HUDEP-2 (cell line): ENCODE results near the gene GATAD2B.
"Not testable (repeated sequence)": the region's sequence is repeated elsewhere in the genome, so short reads cannot be mapped to it uniquely, and the experiment has no call there.

ENCODE experiments used
- DNase-seq, 76 experiments: peaks; one replicate each; lab custom pipeline; 2025; ENCODE audit not compliant: unreplicated experiment in 76 of 76; lab: John Stamatoyannopoulos, UW

Gene GATAD2B

GRCh38 chr1:153769221-153769620 lies 153.6 kb downstream of the GATAD2B start:
- no peak for DNase-seq

- no peak for DNase-seq
Observed at GRCh38 chr1:153768316-153769181, 154.2 kb downstream of the GATAD2B start.

GRCh38 chr1:153767519-153767918 lies 155.3 kb downstream of the GATAD2B start:
- no peak for DNase-seq

- not testable (repeated sequence) for DNase-seq
Observed at GRCh38 chr1:153766663-153767062, 156.1 kb downstream of the GATAD2B start.

DNA sequence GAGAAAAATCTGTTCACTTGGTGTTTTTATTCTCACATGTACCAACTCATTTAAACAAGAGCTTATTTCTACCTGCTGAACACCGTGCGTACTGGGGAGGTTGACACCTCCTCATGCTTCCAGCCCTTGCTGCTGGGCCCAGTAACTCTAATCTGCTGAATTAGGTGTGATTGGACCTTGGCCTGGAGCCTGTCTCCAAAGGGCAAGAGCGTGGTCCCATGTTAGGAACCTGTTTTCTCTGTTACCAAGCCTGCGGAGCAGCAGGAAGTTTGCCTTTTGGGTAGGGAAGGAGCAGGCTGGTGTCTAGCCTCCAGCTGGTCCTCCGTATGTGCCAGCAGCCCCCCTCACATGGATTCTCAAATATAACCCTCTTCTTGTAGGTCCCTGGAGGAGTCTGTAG lies 158.5 kb downstream of the GATAD2B start:
- DNase-seq: no peak

DNA sequence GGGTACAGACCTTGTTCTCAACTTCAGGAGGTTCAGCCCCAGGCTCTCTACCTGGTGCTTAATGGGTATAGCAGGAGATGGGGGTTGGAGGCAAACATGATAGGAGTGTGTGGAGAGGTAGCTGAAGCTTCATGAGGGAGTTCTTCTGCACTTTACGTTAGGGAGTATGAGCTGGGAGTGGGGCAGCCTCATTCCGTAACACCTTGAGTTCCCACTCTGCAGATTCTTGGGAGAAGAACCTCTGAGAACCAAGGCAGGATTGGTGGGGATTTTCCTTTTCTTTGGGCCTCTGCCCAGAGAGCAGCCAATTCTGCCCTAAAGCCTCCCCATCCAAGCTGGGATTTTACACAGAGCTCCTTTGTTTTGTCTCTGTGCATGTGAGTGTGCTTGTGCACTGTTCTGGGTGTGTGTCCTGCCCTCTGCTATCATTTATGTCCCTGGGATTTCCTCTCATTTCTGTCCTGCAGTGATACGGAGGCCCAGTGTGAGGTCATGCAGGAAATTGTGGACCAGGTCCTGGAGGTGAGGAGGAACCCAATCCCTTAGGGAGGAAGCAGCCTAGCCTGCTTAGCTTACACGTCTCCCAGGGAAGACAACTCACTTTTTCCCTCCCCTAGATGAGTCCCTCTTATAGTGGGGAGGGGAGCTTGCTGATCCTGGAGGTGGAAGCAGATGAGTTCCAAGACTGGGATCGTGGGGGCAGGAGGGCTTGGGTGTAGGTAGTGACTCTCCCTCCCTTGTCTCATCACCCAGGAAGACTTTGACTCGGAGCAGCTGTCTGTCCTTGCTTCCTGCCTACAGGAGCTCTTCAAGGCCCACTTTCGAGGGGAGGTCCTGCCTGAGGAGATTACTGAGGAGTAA lies 159.2 kb downstream of the GATAD2B start:
- no peak for DNase-seq

DNA sequence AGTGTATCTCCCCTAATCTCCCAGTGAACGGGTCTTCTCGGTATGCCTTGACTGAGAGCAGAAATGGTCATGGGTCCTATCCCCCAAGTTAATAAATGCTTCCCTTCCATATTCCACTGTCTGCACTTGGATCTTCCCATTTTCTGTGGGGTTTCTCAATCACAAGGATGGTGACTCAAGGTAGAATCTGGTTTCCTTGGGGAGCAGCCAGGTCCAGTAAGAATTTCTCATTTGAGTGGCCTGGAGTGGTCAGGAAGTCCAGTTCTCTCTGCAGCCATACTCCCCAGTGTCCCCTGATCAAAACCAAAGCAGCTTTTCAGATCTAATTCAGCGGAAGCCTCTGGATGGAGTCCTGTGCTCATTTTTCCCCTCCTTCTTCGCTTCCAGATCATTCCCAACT lies 162.3 kb downstream of the GATAD2B start:
- no peak for DNase-seq
